ENCODE results near the gene PNRC2.
A peak's percentile ranks its signal among the peaks of the same experiment; 100 is the strongest.

PNRC2 gene

GRCh38 chr1:23963617-23964234 lies 4.1 kb downstream of the PNRC2 start:
- H3K9ac ChIP-seq (ENCODE audit: low read length), result peak overlapping the region; percentile 48
- H3K27ac ChIP-seq (ENCODE audit: low read length, poor library complexity, severe bottlenecking), result peak overlapping the region; percentile 32
- H2AFZ ChIP-seq (ENCODE audit: low read depth, low read length), result no peak overlapping the region
- no peak for DNase-seq
- no peak overlapping the region for H4K8ac ChIP-seq (ENCODE audit: low read length)
- no peaks in the 10 kb centered on the region for H3K9me3 ChIP-seq (ENCODE audit: control insufficient read depth, low read length)
- no peak overlapping the region for H3K4me2 ChIP-seq (ENCODE audit: low read length, poor library complexity, severe bottlenecking)
- no peak overlapping the region for H3K14ac ChIP-seq (ENCODE audit: low read length in 2 of 2)
- H3K79me1 ChIP-seq (replicated peaks; ENCODE audit: low read length, poor library complexity, severe bottlenecking), result no peaks in the 10 kb centered on the region
- H2AK5ac ChIP-seq (ENCODE audit: low read length, severe bottlenecking), result no peak overlapping the region
- no peak overlapping the region for H3K4ac ChIP-seq (ENCODE audit: low read depth in 1 of 2, low read length in 2 of 2)
- peaks cover 0 to 72% of the 10 kb centered on the region in 2 experiments for H3K36me3 ChIP-seq (ENCODE audit: control insufficient read depth in 1 of 2, insufficient read depth in 2 of 2, low read depth in 1 of 2, low read length in 2 of 2)
- no peak overlapping the region for H2BK120ac ChIP-seq (ENCODE audit: low read depth, low read length)
- H3K4me1 ChIP-seq (ENCODE audit: control insufficient read depth, insufficient read depth, low read depth, low read length), result peaks cover 2% of the 10 kb centered on the region
- no CpG with 5 or more reads among the region's 1 CpG for WGBS
- no peak overlapping the region for H4K91ac ChIP-seq (ENCODE audit: low read length)
- no peak overlapping the region for H2BK12ac ChIP-seq (ENCODE audit: low read length in 2 of 2)
- H3K18ac ChIP-seq (ENCODE audit: low read depth in 1 of 2, low read length in 2 of 2), result no peak overlapping the region
- no peak overlapping the region for H2BK5ac ChIP-seq (ENCODE audit: low read depth, low read length, poor library complexity, severe bottlenecking)
- no peak overlapping the region for H2BK15ac ChIP-seq (ENCODE audit: low read depth, poor library complexity, severe bottlenecking)
- H3K23ac ChIP-seq (ENCODE audit: low read length in 2 of 2), result no peak overlapping the region
- no peak overlapping the region for H3K4me3 ChIP-seq (ENCODE audit: insufficient read depth in 1 of 2, low read depth in 1 of 2, low read length in 2 of 2)
- H3K27me3 ChIP-seq (ENCODE audit: control insufficient read depth in 1 of 2, insufficient read depth in 1 of 2, low read length in 2 of 2), result no peaks in the 10 kb centered on the region

GRCh38 chr1:23964235-23964668 lies 4.6 kb downstream of the PNRC2 start:
- Histone ChIP-seq H3K14ac (ENCODE audit: low read length in 2 of 2) (no peak overlapping the region), H4K8ac (ENCODE audit: low read length) (no peak overlapping the region), H3K18ac (ENCODE audit: low read depth in 1 of 2, low read length in 2 of 2) (no peak overlapping the region), H3K27ac (ENCODE audit: low read length, poor library complexity, severe bottlenecking) (no peak overlapping the region), H3K4me1 (ENCODE audit: control insufficient read depth, insufficient read depth, low read depth, low read length) (no peaks in the 10 kb centered on the region), H2AFZ (ENCODE audit: low read depth, low read length) (no peak overlapping the region), H2BK5ac (ENCODE audit: low read depth, low read length, poor library complexity, severe bottlenecking) (no peak overlapping the region), H3K36me3 (ENCODE audit: control insufficient read depth in 1 of 2, insufficient read depth in 2 of 2, low read depth in 1 of 2, low read length in 2 of 2) (peaks cover 0 to 77% of the 10 kb centered on the region in 2 experiments), H3K27me3 (ENCODE audit: control insufficient read depth in 1 of 2, insufficient read depth in 1 of 2, low read length in 2 of 2) (no peaks in the 10 kb centered on the region), H3K79me1 (replicated peaks; ENCODE audit: low read length, poor library complexity, severe bottlenecking) (no peaks in the 10 kb centered on the region), H3K4me2 (ENCODE audit: low read length, poor library complexity, severe bottlenecking) (no peak overlapping the region), H2BK12ac (ENCODE audit: low read length in 2 of 2) (no peak overlapping the region), H3K23ac (ENCODE audit: low read length in 2 of 2) (no peak overlapping the region), H3K4me3 (ENCODE audit: insufficient read depth in 1 of 2, low read depth in 1 of 2, low read length in 2 of 2) (no peak overlapping the region), H3K9me3 (ENCODE audit: control insufficient read depth, low read length) (no peaks in the 10 kb centered on the region), H3K4ac (ENCODE audit: low read depth in 1 of 2, low read length in 2 of 2) (no peak overlapping the region), H3K9ac (ENCODE audit: low read length) (peak overlapping the region; percentile 48), H4K91ac (ENCODE audit: low read length) (no peak overlapping the region), H2AK5ac (ENCODE audit: low read length, severe bottlenecking) (no peak overlapping the region), H2BK120ac (ENCODE audit: low read depth, low read length) (no peak overlapping the region), H2BK15ac (ENCODE audit: low read depth, poor library complexity, severe bottlenecking) (no peak overlapping the region)
- WGBS, result 93% methylated on average over 2 of the region's 3 CpGs
- peak; percentile 33 for DNase-seq

- no peak overlapping the region for H3K18ac ChIP-seq (ENCODE audit: low read depth in 1 of 2, low read length in 2 of 2)
- H4K8ac ChIP-seq (ENCODE audit: low read length), result no peak overlapping the region
- no peaks in the 10 kb centered on the region for H3K27me3 ChIP-seq (ENCODE audit: control insufficient read depth in 1 of 2, insufficient read depth in 1 of 2, low read length in 2 of 2)
- H2BK5ac ChIP-seq (ENCODE audit: low read depth, low read length, poor library complexity, severe bottlenecking), result no peak overlapping the region
- H2BK12ac ChIP-seq (ENCODE audit: low read length in 2 of 2), result no peak overlapping the region
- no peak overlapping the region for H4K91ac ChIP-seq (ENCODE audit: low read length)
- peak; percentile 80 for DNase-seq
- H2BK120ac ChIP-seq (ENCODE audit: low read depth, low read length), result no peak overlapping the region
- no peak overlapping the region for H2AK5ac ChIP-seq (ENCODE audit: low read length, severe bottlenecking)
- H3K36me3 ChIP-seq (ENCODE audit: control insufficient read depth in 1 of 2, insufficient read depth in 2 of 2, low read depth in 1 of 2, low read length in 2 of 2), result peaks cover 0 to 85% of the 10 kb centered on the region in 2 experiments
- no peak overlapping the region for H2AFZ ChIP-seq (ENCODE audit: low read depth, low read length)
- no peak overlapping the region for H3K14ac ChIP-seq (ENCODE audit: low read length in 2 of 2)
- no peak overlapping the region for H3K23ac ChIP-seq (ENCODE audit: low read length in 2 of 2)
- no peak overlapping the region for H3K4me2 ChIP-seq (ENCODE audit: low read length, poor library complexity, severe bottlenecking)
- H3K9ac ChIP-seq (ENCODE audit: low read length), result peak overlapping the region; percentile 48
- no peak overlapping the region for H3K4me3 ChIP-seq (ENCODE audit: insufficient read depth in 1 of 2, low read depth in 1 of 2, low read length in 2 of 2)
- 64% methylated on average over 1 of the region's 5 CpGs for WGBS
- no peaks in the 10 kb centered on the region for H3K9me3 ChIP-seq (ENCODE audit: control insufficient read depth, low read length)
- H3K27ac ChIP-seq (ENCODE audit: low read length, poor library complexity, severe bottlenecking), result no peak overlapping the region
- no peak overlapping the region for H3K4ac ChIP-seq (ENCODE audit: low read depth in 1 of 2, low read length in 2 of 2)
- H3K79me1 ChIP-seq (replicated peaks; ENCODE audit: low read length, poor library complexity, severe bottlenecking), result no peaks in the 10 kb centered on the region
- no peak overlapping the region for H2BK15ac ChIP-seq (ENCODE audit: low read depth, poor library complexity, severe bottlenecking)
- H3K4me1 ChIP-seq (ENCODE audit: control insufficient read depth, insufficient read depth, low read depth, low read length), result no peaks in the 10 kb centered on the region
These were observed 5.4 kb downstream of the PNRC2 start for GRCh38 chr1:23964790-23965740.

GRCh38 chr1:23966973-23967493 lies 7.4 kb downstream of the PNRC2 start:
- Histone ChIP-seq H3K36me3 (ENCODE audit: control insufficient read depth in 1 of 2, insufficient read depth in 2 of 2, low read depth in 1 of 2, low read length in 2 of 2) (peaks cover under 1 to 87% of the 10 kb centered on the region in 2 experiments), H3K14ac (ENCODE audit: low read length in 2 of 2) (no peak overlapping the region), H4K8ac (ENCODE audit: low read length) (no peak overlapping the region), H3K4me2 (ENCODE audit: low read length, poor library complexity, severe bottlenecking) (no peak overlapping the region), H2BK15ac (ENCODE audit: low read depth, poor library complexity, severe bottlenecking) (no peak overlapping the region), H3K23ac (ENCODE audit: low read length in 2 of 2) (no peak overlapping the region), H3K79me1 (replicated peaks; ENCODE audit: low read length, poor library complexity, severe bottlenecking) (no peaks in the 10 kb centered on the region), H3K18ac (ENCODE audit: low read depth in 1 of 2, low read length in 2 of 2) (no peak overlapping the region), H2AK5ac (ENCODE audit: low read length, severe bottlenecking) (no peak overlapping the region), H2AFZ (ENCODE audit: low read depth, low read length) (no peak overlapping the region), H2BK12ac (ENCODE audit: low read length in 2 of 2) (no peak overlapping the region), H3K4me3 (ENCODE audit: insufficient read depth in 1 of 2, low read depth in 1 of 2, low read length in 2 of 2) (no peak overlapping the region), H4K91ac (ENCODE audit: low read length) (no peak overlapping the region), H3K9ac (ENCODE audit: low read length) (peak overlapping the region; percentile 48), H2BK5ac (ENCODE audit: low read depth, low read length, poor library complexity, severe bottlenecking) (no peak overlapping the region), H3K27ac (ENCODE audit: low read length, poor library complexity, severe bottlenecking) (no peak overlapping the region), H3K4me1 (ENCODE audit: control insufficient read depth, insufficient read depth, low read depth, low read length) (no peaks in the 10 kb centered on the region), H3K27me3 (ENCODE audit: control insufficient read depth in 1 of 2, insufficient read depth in 1 of 2, low read length in 2 of 2) (no peaks in the 10 kb centered on the region), H3K9me3 (ENCODE audit: control insufficient read depth, low read length) (no peaks in the 10 kb centered on the region), H3K4ac (ENCODE audit: low read depth in 1 of 2, low read length in 2 of 2) (no peak overlapping the region), H2BK120ac (ENCODE audit: low read depth, low read length) (no peak overlapping the region)
- DNase-seq, result no peak

Measured in mesenchymal stem cell (in vitro differentiated cells and primary cell).